ENCODE measurements around the gene PDE7B. TPM values are rescaled to one million over a fixed set of nuclear protein-coding genes. Genes with fewer than 3 reads are reported as not detected.

Gene PDE7B
- total RNA-seq, 6 experiments from 2014 or later = 1.2 to 5.8 (median 4.5) TPM

- H3K9me3 Mint-ChIP-seq = no peaks in the 10 kb centered on the region
- H3K4me1 Mint-ChIP-seq (ENCODE audit: low read depth) = peaks cover 42% of the 10 kb centered on the region
- no peak for DNase-seq
- H3K27me3 Mint-ChIP-seq (ENCODE audit: insufficient read depth) = no peaks in the 10 kb centered on the region
- H3K36me3 Mint-ChIP-seq (ENCODE audit: low read depth) = no peaks in the 10 kb centered on the region
- no peak overlapping the region for H3K27ac Mint-ChIP-seq
- no peak overlapping the region for H3K4me3 Mint-ChIP-seq
- no peak for TF ChIP-seq CTCF (IDR thresholded peaks at IDR 0.05)
Measured at GRCh38 chr6:135877666-135878065, 26.2 kb downstream of the PDE7B start.

DNA sequence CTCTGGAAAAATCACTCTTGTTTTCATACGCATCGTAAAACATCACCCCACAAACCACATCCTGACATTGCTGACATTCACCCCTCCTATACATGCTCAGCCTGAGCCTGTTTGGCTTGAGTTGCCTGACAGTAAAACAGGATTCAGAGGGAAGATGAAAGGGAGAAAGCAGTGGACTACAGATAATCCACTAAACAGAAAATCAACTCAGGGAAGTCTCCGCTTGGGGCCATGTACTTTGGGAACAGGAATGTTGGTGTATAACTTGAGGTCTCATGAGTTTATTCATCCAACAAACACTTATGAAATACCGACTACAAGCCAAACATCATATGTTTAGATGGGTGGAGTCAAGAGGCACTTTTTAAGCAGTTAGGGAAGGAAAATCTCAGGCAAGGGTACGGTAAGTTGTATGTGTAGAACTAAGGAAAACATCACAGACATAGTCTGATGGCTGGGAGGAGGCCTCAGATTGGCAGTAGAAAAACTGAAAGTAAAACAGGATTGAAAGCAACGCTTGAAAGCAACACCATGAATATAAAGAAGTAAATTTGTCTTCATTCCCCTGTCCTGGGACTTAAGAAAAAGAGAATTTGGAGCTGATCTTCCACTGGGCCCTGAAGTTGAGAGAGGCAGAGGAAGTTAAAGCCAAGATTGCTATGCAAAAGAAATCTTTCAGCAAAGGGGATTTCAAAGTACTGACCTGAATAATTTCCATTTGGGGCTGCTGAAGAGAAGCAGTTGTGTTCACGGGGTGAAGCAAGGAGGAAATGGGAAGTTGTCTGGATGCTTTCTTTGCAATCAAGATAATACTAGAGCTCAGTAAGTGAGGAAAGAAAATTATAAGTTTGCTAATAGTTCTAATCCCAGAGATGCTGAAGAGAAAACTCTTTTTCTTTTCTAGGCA is 28.8 kb downstream of the PDE7B start:
- peak; percentile 59 for DNase-seq
- H3K27ac Mint-ChIP-seq = peak overlapping the region; percentile 80

GRCh38 chr6:135883045-135883444 is 31.5 kb downstream of the PDE7B start:
- peaks cover 39% of the 10 kb centered on the region for H3K4me1 Mint-ChIP-seq (ENCODE audit: low read depth)
- TF ChIP-seq CTCF (IDR thresholded peaks at IDR 0.05) = no peak
- H3K27me3 Mint-ChIP-seq (ENCODE audit: insufficient read depth) = no peaks in the 10 kb centered on the region
- no peak for DNase-seq
- no peak overlapping the region for H3K27ac Mint-ChIP-seq
- H3K9me3 Mint-ChIP-seq = no peaks in the 10 kb centered on the region
- H3K4me3 Mint-ChIP-seq = no peak overlapping the region
- no peaks in the 10 kb centered on the region for H3K36me3 Mint-ChIP-seq (ENCODE audit: low read depth)

More for the DNA sequence above, 28.8 kb downstream of the PDE7B start:
- Mint-ChIP-seq H3K4me1 (ENCODE audit: low read depth) (peaks cover 45% of the 10 kb centered on the region), H3K27me3 (ENCODE audit: insufficient read depth) (no peaks in the 10 kb centered on the region), H3K4me3 (peak overlapping the region; percentile 83), H3K9me3 (no peaks in the 10 kb centered on the region), H3K36me3 (ENCODE audit: low read depth) (no peaks in the 10 kb centered on the region)
- no peak for TF ChIP-seq CTCF (IDR thresholded peaks at IDR 0.05)

DNA sequence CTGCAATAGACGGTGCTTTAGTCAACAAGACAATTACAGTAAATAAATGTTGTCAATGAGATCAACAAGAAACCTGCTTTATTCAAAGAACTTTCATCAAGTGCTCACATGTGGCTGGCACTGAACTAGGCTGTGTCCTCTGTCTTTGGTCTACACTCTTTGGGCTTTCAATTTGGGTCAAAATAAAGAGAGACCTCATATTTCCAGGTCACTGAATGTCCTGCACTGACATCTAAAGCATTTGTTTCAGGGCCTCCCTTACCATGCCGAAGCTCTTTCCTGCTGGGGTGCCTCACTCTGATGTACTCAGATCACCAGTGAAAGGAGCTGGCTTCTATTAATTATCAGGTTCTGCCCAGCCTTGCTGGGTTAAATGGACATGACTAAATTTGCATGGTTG is 32.0 kb downstream of the PDE7B start:
- Mint-ChIP-seq H3K4me1 (ENCODE audit: low read depth) (peaks cover 39% of the 10 kb centered on the region), H3K27ac (no peak overlapping the region), H3K36me3 (ENCODE audit: low read depth) (no peaks in the 10 kb centered on the region), H3K9me3 (no peaks in the 10 kb centered on the region), H3K27me3 (ENCODE audit: insufficient read depth) (no peaks in the 10 kb centered on the region), H3K4me3 (no peak overlapping the region)
- no peak for DNase-seq
- no peak for TF ChIP-seq CTCF (IDR thresholded peaks at IDR 0.05)

GRCh38 chr6:135884136-135884535 is 32.6 kb downstream of the PDE7B start:
- no peak for TF ChIP-seq CTCF (IDR thresholded peaks at IDR 0.05)
- Mint-ChIP-seq H3K9me3 (no peaks in the 10 kb centered on the region), H3K4me3 (no peak overlapping the region), H3K27ac (no peak overlapping the region), H3K4me1 (ENCODE audit: low read depth) (peaks cover 39% of the 10 kb centered on the region), H3K27me3 (ENCODE audit: insufficient read depth) (no peaks in the 10 kb centered on the region), H3K36me3 (ENCODE audit: low read depth) (no peaks in the 10 kb centered on the region)
- DNase-seq = no peak

All from HFFc6 (cell line).